CMK (cell line): Measurements from ENCODE around the gene C1R.
"Not testable (repeated sequence)": the region's sequence is repeated elsewhere in the genome, so short reads cannot be mapped to it uniquely, and the experiment has no call there.

ENCODE experiments used
- DNase-seq: peaks from one replicate; pipeline ENCODE4 v3.0.0-alpha.2; 2010; ENCODE audit warnings: low read depth

C1R gene

DNA sequence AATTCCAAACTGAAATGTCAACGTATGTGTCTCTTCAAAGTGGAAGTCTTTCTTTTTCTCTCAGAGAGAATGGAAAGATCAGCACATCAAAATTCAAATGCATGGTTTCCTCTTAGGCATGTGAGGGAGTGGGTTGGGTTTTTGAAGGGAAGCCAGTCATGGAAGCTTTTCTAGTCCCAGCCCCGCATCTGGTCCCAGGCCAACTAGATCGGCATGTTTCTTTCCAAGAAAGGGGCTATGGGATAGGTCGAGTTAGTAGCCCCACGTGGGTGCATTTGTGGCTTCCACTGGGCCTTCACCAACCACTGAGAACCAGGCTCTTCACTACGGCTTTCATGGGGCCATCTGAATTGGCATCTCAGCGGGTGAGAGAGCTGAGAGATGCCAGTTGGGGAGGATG, 25.1 kb downstream of the C1R start:
- no peak for DNase-seq

DNA sequence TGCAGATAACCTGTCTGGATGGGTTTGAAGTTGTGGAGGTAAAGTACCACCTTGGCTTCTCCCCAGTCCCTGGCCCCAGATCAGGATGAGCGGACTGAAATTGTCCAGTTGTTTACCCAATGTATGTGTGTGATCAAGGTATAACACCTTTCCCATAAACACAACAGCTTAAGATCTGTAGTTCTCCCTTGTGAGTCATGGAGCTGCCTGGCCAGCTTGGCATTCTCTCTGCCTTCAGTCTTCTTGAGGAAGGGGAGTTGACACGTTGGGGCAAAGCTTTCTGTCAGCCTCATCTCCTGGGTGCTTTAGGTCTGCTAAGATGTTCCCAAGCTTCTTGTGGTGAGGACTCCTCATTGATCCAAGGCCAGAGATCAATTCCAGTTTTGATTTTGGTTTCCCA, 25.6 kb downstream of the C1R start:
- no peak for DNase-seq

DNA sequence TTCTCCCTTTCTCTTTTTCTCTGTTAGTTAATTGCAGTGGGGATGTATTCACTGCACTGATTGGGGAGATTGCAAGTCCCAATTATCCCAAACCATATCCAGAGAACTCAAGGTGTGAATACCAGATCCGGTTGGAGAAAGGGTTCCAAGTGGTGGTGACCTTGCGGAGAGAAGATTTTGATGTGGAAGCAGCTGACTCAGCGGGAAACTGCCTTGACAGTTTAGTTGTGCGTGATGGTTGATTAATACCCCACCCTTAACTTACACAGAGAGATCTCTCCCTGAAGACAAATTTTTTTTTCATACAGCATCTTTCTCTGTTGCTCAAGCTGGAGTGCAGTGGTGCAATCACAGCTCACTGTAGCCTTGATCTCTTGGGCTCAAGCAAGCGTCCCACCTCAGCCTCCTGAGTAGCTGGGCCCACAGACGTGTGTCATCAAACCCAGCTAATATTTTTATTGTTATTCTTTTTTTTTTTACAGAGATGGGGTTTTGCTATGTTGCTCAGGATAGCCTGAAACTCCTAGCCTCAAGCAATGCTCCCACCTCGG, 27.1 kb downstream of the C1R start:
- DNase-seq = no peak

DNA sequence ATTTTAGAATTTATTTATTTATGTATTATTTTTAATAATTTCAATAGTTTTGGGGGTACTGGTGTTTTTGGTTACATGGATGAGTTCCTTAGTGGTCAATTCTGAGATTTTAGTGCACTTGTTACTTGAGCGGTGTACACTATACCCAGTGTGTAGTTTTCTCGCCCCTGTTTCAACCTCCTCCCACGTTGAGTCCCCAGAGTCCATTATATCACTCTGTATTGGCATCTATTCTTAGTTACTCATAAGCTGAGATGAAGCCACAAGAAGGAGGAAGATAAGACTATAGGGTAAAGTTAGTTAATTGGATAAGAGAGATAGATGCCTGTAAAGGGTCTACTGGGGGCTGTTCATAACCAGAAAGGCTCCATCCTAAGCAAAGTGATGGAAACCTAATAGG, 27.7 kb downstream of the C1R start:
- no peak for DNase-seq

DNA sequence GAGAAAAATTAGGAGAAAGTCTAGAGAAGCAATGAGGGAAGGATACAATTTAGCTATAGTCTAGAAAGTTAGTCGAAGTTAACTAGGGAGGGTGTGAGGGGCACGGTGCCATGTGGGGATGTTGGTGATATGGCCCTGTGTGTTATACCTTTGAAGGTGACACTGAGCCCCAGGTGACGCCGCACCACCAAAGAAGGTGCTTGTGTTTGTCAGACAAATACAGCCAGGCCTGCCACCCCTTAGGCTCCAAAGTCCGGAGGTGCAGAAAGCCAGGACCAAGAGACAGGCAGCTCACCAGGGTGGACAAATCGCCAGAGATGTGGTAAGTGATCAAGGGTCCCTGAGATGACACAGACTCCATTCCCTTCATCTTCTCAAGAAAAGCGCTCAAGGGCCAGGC, 30.6 kb downstream of the C1R start:
- DNase-seq = no peak

DNA sequence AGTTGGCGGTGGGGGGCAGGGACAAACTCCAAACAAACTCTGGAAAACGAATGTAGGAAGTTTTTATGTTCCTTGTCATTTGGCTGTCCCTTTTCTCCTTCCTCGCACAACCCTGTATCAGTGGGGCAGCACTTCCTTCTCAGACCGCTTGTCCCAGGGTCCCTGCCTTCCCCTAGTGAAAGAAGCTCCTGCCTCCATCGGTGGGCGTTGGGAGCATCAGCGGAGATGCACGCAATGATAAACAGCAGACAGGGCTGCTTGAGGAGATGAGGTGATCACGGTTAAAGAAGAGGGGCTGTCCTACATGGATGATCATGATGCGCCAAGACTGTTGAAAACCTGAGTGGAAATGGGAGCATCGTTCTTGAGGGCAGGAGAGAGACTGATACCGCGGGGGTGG, 31.1 kb downstream of the C1R start:
- DNase-seq = no peak

DNA sequence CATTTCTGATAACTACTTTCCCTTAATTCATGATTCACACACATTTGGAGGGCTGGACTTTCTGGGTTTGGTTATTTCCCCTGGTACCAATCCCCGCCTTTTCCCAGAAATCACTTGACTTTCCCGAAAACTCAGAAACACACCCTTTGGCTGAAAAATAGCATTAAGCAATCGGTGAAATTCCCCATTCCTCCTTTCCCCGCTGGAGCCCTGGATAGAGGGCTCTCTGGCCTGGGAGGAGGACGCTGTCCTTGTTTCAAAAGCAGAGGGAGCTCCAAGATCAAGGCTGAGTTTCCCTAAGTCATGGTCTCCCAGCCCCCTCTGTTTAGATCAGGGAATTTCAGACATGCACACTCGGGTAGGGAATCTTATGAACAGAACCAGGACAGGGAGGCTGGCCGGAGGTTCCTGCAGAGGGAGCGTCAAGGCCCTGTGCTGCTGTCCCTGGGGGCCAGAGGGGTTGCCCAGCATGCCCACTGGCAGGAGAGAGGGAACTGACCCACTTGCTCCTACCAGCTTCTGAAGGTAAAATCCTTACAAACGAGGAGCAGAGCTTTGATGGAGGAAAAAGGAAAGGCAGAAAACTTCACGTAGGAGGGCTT, 31.8 kb downstream of the C1R start, which contains the start of gene C1S:
Gene C1S, plus strand, starts transcription at position 366 of the 602 bp plus-strand sequence. CDS start 1,195 bp downstream, outside the sequence.
- no peak for DNase-seq

DNA sequence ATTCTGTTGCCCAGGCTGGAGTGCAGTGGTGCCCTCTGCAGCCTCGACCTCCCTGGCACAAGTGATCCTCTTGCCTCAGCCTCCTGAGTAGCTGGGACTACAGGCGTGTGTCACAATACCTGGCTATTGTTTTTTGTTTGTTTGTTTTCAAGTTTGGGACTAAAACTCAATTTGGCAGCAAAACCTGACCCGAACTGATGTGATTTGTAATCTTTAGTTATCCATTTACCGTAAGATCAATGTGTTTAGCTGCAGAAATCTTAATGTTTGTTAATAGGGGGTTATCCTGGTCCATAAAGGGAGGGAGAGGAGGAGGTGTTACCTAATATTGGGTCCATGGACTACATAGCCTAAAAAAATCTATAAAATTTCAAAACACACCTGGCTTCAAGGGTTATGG, 32.5 kb downstream of the C1R start:
- no peak for DNase-seq

DNA sequence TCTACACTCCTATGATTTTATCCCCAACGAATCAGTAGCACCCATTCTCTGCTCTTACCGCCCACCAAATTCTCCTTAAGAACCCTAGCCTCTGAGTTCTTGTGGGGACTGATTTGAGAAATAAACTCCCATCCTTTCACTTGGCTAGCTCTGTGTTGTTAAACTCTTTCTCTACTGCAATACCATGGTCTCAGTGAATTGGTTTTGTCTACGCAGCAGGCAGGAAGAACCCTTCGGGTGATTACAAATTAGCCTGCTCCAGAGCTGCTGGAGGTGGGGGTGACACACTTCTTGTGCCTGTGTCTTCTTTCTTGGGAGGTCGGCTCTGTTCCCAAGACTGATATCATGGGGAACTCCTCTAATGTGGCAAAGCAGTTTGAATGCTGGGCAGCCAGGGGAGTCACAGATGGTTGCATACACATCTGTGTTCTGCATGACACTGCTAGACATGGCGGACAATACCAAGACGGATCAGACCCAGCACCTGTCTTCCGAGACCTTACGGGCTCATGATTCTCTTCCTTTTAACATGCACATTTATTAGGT, 33.3 kb downstream of the C1R start:
- no peak for DNase-seq

DNA sequence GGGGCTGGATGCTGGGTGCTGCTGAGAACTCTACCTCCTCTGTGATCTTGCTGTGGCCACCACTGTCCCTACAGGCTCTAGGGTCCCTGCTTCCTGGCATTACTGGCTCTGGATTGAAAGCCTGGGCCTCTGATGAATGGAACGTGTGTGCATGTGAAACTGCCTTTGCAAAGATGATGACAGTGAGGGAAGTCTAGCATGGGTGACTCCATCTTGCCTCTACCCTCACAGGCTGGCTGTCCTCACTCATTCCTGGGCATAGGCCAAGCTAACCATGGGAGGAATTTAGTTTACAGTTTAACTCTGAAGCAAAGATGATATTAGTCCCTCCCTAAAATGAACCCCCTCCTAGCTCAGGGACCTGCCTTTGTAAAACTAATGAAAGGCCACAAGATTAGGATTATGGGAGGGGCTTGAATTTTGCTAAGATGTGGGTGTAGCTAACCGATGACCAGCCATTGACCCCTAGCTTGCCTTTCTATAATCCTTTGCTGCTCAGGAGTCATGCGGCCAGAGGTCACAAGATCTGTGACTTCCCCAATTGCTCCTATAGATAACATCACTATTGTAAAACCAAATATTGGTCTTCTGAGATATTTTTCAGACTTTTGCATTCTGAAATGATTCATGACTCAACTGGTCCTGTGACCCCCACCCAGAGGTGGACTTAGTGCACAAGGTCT, 33.9 kb downstream of the C1R start:
- DNase-seq = no peak

DNA sequence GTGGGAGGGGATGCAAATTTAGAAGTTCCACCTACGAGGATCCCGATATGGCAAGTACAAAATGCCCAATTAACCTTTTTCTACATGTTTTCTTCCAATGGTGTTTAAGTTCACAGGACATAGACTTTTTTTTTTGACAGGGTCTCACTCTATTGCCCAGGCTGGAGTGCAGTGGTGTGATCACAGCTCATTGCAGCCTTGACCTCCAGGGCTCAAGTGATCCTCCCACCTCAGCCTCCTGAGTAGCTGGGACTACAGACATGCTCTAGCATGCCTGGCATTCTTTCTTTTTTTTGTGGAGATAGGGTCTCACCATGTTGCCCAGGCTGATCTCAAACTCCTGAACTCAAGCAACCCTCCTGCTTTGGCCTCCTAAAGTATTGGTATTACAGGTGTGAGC, 36.5 kb downstream of the C1R start:
- not testable (repeated sequence) for DNase-seq

DNA sequence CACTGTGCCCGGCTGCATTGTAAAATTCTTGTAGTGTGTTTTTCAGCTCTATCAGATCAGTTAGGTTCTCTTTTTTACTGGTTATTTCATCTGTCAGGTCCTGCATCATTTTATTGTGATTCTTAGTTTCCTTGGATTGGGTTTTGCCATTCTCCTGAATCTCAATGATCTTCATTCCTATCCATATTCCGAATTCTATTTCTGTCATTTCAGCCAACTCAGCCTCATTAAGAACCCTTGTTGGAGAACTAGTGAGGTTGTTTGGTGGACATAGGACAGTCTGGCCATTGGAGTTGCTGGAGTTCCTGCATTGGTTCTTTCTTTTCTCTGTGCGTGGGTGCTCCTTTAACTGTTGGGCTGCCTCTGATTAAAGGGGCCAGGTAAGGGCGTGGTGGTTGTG, 37.3 kb downstream of the C1R start:
- no peak for DNase-seq

DNA sequence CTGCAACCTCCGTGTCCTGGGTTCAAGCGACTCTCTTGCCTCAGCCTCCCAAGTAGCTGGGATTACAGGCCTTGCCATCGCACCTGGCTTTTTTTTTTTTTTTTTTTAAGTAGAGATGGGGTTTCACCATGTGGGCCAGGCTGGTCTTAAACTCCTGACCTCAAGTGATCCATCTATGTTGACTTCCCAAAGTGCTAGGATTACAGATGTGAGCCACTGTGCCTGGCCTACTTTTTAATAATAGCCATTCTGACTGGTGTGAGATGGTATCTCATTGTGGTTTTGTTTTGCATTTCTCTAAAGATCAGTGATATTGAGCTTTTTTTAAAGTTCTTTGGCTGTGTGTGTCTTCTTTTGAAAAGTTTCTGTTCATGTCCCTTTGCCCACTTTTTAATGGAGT, 42.3 kb downstream of the C1R start:
- not testable (repeated sequence) for DNase-seq

DNA sequence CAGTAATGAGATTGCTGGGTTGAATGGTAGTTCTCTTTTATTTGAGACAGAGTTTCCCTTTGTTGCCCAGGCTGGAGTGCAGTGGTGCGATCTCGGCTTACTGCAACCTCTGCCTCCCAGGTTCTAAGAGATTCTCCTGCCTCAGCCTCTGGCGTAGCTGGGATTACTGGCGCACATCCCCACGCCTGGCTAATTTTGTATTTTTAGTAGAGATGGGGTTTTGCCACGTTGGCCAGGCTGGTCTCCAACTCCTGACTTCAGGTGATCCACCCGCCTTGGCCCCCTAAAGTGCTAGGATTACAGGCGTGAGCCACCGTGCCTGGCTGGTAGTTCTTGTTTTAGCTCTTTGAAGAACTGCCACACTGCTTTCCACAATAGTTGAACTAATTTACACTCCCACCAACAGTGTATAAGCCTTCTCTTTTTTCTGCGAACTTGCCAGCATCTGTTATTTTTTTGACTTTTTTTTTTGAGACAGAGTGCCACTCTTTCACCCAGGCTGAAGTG, 42.7 kb downstream of the C1R start:
- not testable (repeated sequence) for DNase-seq

DNA sequence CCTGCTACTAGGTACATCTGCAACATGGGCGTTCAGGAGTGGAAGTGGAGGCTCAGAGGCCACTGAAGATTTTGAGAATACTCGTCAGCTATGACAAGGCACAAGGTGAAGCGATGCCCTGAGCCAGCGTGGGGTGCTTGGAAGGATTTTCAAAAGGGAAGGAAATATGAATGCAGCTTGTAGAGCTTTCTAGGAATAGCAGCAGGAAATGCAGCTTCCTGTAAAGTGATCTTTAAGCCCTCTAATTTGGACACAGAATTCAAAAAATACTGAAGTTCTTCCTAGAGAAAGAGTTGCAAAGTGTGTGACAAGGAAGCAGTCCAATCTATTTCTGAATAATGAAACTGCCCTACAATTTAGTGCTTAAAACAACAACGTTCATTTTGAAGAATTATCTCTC, 44.9 kb downstream of the C1R start:
- no peak for DNase-seq

DNA sequence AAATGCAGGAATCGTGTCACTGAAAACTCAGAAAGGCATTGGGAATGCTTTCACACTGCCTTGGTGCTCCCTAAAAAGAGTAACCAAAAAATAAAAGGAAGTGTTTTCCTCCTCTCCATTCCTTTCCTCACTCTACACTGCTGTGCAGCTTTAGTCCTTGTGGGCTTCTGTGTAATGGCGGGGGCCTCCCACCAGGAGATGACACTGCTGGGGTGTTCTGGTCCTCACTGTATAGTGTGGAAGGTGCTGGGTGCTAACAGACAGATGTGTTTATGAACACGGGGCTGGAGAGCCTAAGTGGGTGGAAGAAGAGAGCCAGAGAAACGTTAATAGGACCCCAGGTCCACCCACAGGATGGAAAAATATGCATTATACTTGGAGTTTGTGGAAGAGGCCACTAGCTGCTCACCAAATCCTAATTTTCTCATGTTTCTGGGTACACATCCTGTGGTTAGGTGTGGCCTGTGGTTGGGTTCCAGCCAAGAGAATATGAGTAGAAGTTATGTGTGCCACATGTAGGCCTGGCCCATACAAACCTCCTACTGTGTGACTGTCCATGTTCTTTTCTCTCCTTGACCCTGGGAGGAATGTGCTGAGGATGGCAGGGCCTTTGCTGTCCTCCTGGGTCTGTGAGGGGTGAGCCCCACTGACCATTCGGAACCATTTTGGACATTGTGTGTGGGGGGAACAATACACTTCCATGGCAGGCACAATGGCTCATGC, 45.7 kb downstream of the C1R start:
- DNase-seq = no peak

DNA sequence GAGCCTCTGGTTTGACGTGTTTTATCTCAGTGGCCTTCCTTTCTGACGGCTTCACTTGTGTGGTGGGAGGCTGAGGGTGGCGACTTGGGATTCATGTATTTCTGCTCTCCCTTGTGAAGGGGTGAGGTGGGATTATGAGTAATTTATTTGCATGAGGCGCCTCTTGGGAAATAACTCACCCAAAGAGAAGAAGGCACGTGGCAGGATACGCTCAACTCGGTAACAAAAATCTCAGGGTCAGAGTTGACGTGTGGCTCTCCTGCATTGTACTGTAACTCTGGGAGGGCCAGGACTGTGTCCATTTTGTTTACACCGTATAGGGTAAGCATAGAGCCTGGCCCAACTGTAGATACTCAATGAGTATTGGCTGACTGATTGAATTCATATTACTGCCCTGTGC, 46.3 kb downstream of the C1R start:
- no peak for DNase-seq

DNA sequence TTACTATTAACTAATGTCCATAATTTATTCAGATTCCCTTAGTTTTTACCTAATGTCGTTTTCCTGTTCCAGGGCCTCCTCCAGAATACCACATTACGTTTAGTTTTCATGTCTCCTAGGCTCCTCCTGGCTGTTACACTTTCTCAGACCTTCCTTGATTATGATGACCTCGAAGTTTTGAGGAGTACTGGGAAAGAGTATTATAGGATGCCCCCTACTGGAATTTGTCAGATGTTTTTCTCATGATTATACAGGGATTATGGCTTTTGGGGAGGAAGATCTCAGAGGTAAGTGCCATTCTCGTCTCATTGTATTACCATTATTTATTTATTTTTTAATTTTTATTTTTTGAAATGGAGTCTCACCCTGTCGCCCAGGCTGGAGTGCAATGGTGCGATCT, 49.4 kb downstream of the C1R start:
- DNase-seq = no peak

DNA sequence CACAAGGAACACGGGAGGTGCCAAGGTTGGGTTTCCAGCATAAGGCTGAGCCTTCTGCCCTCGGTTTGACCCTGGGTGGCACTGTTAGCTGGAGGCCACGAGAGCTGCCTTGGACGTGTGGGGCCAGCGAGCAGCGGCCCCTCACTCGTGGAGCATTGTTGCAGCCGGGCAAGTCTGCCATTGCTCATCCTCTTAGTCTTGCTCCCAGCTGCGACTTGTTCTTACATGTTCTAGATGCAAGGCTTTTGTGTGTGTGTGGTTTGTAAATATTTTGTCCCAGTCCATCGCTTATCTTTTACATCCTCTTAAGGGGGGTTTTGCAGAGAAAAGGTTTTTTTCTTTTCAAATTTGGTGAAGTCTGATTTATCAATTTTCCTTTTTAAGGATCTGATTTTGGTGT, 52.8 kb downstream of the C1R start:
- no peak for DNase-seq

DNA sequence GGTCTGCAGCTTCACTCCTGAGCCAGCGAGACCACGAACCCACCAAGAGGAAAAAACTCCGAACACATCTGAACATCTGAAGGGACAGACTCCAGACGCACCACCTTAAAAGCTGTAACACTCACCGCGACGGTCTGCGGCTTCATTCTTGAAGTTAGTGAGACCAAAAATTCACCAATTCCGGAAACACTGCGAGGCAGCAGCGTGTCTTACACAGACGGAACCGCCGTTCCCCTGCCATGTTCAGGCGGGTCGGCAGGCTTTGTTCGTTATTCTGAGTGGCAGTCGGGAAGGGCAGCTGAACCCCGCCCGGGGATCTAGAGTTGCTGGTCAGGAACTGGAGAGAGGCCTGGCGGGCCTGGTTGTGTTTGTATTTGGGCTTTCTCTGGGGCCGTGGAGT, 53.7 kb downstream of the C1R start:
- DNase-seq = no peak

DNA sequence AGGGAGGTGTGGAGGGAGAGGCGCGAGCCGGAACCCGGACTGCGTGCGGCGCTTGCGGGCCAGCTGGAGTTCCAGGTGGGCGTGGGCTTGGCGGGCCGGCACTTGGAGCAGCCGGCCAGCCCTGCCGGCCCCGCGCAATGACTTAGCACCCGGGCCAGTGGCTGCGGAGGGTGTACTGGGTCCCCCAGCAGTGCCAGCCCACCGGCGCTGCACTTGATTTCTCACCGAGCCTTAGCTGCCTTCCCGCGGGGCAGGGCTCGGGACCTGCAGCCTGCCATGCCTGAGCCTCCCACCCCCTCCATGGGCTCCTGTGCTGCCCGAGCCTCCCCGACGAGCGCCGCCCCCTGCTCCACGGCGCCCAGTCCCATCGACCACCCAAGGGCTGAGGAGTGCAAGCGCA, 54.8 kb downstream of the C1R start:
- DNase-seq = not testable (repeated sequence)

DNA sequence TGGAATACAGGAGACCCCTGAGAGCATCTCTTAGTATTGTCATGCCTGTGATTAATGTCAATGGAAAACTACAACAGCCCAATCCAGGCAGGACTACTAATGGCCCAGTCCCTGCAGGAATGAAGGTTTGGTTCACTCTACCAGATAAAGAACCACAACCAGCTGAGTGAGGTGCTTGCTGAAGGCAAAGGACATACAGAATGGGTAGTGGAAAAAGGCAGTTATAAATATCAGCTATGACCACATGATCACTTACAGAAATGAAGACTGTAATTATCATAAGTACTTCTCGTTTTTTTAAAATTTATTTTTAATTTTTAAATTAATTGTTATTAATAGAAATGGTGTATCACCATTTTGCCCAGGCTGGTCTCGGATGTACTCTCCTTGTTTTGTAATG, 56.8 kb downstream of the C1R start:
- no peak for DNase-seq

DNA sequence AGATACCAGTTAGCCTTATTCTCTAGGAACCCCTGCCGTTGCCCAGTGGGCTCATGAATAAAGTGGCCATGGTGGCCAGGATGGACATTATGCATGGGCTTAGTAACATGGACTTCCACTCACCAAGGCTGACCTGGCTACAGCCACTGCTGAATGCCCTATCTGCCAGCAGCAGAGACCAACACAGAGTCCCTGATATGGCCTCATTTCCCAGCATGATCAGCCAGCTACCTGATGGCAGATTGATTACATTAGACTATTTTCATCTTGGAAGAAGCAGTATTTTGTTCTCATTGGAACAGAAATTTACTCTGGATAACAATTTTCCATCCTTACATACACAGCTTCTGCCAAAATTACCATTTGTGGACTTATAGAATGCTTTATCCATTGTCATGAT, 57.8 kb downstream of the C1R start:
- no peak for DNase-seq
